ENCODE measurements around the gene NCOA6. TPM values are rescaled to one million over a fixed set of nuclear protein-coding genes. Genes with fewer than 3 reads are reported as not detected.
A peak's percentile ranks its signal among the peaks of the same experiment; 100 is the strongest.

NCOA6 gene
- polyA plus RNA-seq, 1 of the 3 experiments (the other 2 are of a cell fraction), result 14.5 TPM

DNA sequence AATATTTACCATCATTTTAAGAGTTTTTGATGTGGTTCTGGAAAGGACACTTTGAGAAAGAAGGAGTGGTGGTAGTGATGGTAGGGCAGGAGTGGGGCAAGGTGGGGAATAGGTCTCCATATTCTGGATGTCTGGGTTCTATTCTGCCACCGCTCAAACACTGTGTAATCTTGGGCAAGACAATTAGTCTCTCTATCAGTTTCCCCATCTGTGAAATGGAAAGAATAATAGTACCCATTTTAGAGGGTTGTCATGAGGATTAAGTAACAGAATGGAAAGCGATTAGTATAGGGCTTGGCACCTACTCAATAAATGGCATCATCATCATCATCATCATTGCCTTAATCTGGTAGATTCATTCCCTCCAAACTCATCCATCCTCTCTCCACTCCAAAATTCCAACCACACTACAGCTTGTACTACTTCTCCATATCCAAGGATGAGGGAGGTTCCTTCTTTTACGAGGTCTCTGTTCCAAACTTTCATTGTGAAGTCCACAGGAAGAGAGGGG is 48.2 kb upstream of the NCOA6 start:
- Histone ChIP-seq H3K27ac (ENCODE audit: low read depth in 2 of 2, low read length in 1 of 2) (no peak overlapping the region), H3K9ac (no peak overlapping the region), H3K4me2 (peak overlapping the region; percentile 88), H2AFZ (ENCODE audit: low read depth) (peak overlapping the region; percentile 95; the same call in 1 of the 2 replicates), H3K4me1 (ENCODE audit: control insufficient read depth in 1 of 2, insufficient read depth in 2 of 2, low read depth in 1 of 2, low read length in 1 of 2) (peaks cover 0 to 25% of the 10 kb centered on the region in 2 experiments; a peak in 2 of 4 replicates), H3K79me2 (ENCODE audit: insufficient read depth) (peaks cover 9% of the 10 kb centered on the region; the same call in 1 of the 2 replicates), H3K36me3 (replicated peaks in 1 of 2; ENCODE audit: control insufficient read depth in 1 of 2, insufficient read depth in 2 of 2, low read length in 1 of 2) (no peaks in the 10 kb centered on the region), H3K27me3 (ENCODE audit: insufficient read depth) (no peaks in the 10 kb centered on the region), H3K4me3 (ENCODE audit: low read depth in 2 of 2, low read length in 1 of 2) (no peak overlapping the region; a peak in 1 of 4 replicates), H3K9me2 (no peaks in the 10 kb centered on the region), H3F3A (replicated peaks; ENCODE audit: insufficient read depth) (peaks cover 7% of the 10 kb centered on the region), H3K9me3 (no peaks in the 10 kb centered on the region), H4K20me1 (ENCODE audit: insufficient read depth) (no peaks in the 10 kb centered on the region)
- WGBS (ENCODE audit: low lambda C conversion rate), result 58% methylated on average over 3 of the region's 3 CpGs
- DNase-seq, result no peak
- POLR2A ChIA-PET, result interaction anchor here (0.9 to 1.1 kb wide), 2 partner anchors 82 kb away, joined by 4 to 8 read pairs; partner anchors contain the start of genes GSS and MYH7B
- TF ChIP-seq, protein P1, sequence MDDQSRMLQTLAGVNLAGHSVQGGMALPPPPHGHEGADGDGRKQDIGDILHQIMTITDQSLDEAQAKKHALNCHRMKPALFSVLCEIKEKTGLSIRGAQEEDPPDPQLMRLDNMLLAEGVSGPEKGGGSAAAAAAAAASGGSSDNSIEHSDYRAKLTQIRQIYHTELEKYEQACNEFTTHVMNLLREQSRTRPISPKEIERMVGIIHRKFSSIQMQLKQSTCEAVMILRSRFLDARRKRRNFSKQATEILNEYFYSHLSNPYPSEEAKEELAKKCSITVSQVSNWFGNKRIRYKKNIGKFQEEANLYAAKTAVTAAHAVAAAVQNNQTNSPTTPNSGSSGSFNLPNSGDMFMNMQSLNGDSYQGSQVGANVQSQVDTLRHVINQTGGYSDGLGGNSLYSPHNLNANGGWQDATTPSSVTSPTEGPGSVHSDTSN (IDR thresholded peaks at IDR 0.05), result no peak
- TF ChIP-seq MXI1 (IDR thresholded peaks at IDR 0.05; ENCODE audit: low read depth, low read length) (no peak), RCOR1 (IDR thresholded peaks at IDR 0.05; ENCODE audit: low read length) (no peak), NFIC (IDR thresholded peaks at IDR 0.05; ENCODE audit: borderline replicate concordance) (no peak)
- TF ChIP-seq, protein P2, sequence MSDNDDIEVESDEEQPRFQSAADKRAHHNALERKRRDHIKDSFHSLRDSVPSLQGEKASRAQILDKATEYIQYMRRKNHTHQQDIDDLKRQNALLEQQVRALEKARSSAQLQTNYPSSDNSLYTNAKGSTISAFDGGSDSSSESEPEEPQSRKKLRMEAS (IDR thresholded peaks at IDR 0.05; ENCODE audit: low read depth), result no peak
- CTCF ChIA-PET, result interaction anchor here (0.5 to 6.1 kb wide), 43 partner anchors 8 to 334 kb away, joined by 3 to 61 read pairs (median 4); partner anchors contain the start of genes EDEM2, GSS and MYH7B

DNA sequence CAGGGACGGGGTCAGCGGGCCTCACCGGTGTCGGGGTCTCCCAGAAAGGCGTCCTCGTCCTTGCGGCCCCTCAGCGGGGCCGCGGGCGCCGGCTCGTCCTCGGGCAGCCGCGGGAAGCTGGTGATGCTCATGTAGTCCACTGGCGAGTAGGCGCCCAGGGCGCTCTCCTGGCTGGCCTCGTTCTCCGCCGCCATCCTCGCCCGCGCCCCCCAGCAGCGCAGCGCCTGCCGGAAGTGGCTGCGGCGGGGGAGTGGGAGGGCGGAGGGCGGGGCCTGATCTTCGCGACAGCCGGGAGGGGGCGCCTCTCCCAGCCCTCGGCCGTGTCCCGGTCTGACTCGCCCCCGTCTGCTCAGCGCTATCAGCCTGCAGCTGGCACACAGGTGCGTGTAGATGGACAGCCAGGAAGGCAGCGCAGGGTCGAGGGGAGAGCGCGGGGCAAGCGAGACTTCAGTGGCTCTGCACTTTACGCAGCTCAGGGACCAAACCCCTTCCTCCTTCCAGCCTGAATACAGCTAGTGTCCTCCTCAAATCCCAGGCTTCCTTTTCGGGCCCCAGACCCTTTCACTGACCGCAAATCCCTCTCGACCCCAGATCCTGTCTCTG is 47.3 kb upstream of the NCOA6 start, which contains the start of gene GGT7:
Gene GGT7 (minus strand): TSS at position 235 of the 603 bp plus-strand sequence. CDS start 41 bp downstream, at position 194.
- ChIA-PET CTCF (interaction anchor here (0.6 to 6.1 kb wide), 27 partner anchors 9 to 397 kb away, joined by 3 to 61 read pairs (median 4); partner anchors contain the start of genes GSS and MYH7B), POLR2A (interaction anchor here (1.1 kb wide), 1 partner anchor 83 kb away, joined by 8 read pairs; the partner anchor contains the start of genes GSS and MYH7B)
- peaks cover 9% of the 10 kb centered on the region; the same call in 1 of the 2 replicates for H3K79me2 ChIP-seq (ENCODE audit: insufficient read depth)
- no peak for TF ChIP-seq EP300 (IDR thresholded peaks at IDR 0.05; ENCODE audit: borderline replicate concordance in 1 of 2, low read depth in 1 of 2, low read length in 1 of 2)
- TF ChIP-seq, protein P3, sequence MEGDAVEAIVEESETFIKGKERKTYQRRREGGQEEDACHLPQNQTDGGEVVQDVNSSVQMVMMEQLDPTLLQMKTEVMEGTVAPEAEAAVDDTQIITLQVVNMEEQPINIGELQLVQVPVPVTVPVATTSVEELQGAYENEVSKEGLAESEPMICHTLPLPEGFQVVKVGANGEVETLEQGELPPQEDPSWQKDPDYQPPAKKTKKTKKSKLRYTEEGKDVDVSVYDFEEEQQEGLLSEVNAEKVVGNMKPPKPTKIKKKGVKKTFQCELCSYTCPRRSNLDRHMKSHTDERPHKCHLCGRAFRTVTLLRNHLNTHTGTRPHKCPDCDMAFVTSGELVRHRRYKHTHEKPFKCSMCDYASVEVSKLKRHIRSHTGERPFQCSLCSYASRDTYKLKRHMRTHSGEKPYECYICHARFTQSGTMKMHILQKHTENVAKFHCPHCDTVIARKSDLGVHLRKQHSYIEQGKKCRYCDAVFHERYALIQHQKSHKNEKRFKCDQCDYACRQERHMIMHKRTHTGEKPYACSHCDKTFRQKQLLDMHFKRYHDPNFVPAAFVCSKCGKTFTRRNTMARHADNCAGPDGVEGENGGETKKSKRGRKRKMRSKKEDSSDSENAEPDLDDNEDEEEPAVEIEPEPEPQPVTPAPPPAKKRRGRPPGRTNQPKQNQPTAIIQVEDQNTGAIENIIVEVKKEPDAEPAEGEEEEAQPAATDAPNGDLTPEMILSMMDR (IDR thresholded peaks at IDR 0.05), result peak; percentile 68
- TF ChIP-seq, protein P2 (IDR thresholded peaks at IDR 0.05; ENCODE audit: low read depth), result peak; percentile 75
- no peak; the same call in 1 of the 2 replicates for TF ChIP-seq NFIC (IDR thresholded peaks at IDR 0.05; ENCODE audit: borderline replicate concordance)
- no peak for TF ChIP-seq EZH2phosphoT487 (IDR thresholded peaks at IDR 0.05; ENCODE audit: borderline replicate concordance, low read depth)
- peak; percentile 58 for TF ChIP-seq GABPA (IDR thresholded peaks at IDR 0.05; ENCODE audit: low read depth)
- TF ChIP-seq, protein P1 (IDR thresholded peaks at IDR 0.05), result 0 out of 2 replicates have a peak, but pooled peaks have one; percentile 3
- TF ChIP-seq, protein P4, sequence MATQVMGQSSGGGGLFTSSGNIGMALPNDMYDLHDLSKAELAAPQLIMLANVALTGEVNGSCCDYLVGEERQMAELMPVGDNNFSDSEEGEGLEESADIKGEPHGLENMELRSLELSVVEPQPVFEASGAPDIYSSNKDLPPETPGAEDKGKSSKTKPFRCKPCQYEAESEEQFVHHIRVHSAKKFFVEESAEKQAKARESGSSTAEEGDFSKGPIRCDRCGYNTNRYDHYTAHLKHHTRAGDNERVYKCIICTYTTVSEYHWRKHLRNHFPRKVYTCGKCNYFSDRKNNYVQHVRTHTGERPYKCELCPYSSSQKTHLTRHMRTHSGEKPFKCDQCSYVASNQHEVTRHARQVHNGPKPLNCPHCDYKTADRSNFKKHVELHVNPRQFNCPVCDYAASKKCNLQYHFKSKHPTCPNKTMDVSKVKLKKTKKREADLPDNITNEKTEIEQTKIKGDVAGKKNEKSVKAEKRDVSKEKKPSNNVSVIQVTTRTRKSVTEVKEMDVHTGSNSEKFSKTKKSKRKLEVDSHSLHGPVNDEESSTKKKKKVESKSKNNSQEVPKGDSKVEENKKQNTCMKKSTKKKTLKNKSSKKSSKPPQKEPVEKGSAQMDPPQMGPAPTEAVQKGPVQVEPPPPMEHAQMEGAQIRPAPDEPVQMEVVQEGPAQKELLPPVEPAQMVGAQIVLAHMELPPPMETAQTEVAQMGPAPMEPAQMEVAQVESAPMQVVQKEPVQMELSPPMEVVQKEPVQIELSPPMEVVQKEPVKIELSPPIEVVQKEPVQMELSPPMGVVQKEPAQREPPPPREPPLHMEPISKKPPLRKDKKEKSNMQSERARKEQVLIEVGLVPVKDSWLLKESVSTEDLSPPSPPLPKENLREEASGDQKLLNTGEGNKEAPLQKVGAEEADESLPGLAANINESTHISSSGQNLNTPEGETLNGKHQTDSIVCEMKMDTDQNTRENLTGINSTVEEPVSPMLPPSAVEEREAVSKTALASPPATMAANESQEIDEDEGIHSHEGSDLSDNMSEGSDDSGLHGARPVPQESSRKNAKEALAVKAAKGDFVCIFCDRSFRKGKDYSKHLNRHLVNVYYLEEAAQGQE (IDR thresholded peaks at IDR 0.05; ENCODE audit: low read depth, low read length), result no peak
- TF ChIP-seq POLR2AphosphoS5 (IDR thresholded peaks at IDR 0.05; ENCODE audit: low read depth, low read length), result 0 out of 2 replicates have a peak, but pooled peaks have one; percentile 31
- no peak for TF ChIP-seq FOXM1 (IDR thresholded peaks at IDR 0.05; ENCODE audit: low read depth)
- TF ChIP-seq, protein P5, sequence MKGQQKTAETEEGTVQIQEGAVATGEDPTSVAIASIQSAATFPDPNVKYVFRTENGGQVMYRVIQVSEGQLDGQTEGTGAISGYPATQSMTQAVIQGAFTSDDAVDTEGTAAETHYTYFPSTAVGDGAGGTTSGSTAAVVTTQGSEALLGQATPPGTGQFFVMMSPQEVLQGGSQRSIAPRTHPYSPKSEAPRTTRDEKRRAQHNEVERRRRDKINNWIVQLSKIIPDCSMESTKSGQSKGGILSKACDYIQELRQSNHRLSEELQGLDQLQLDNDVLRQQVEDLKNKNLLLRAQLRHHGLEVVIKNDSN (IDR thresholded peaks at IDR 0.05; ENCODE audit: borderline replicate concordance, low read depth), result no peak

More for the DNA sequence above, 47.3 kb upstream of the NCOA6 start, which contains the start of gene GGT7:
- H2AFZ ChIP-seq (ENCODE audit: low read depth), result peak within 1 kb of the TSS; percentile 95
- no peaks in the 10 kb centered on the region for H3K36me3 ChIP-seq (replicated peaks in 1 of 2; ENCODE audit: control insufficient read depth in 1 of 2, insufficient read depth in 2 of 2, low read length in 1 of 2)
- H3F3A ChIP-seq (replicated peaks; ENCODE audit: insufficient read depth), result peaks cover 5% of the 10 kb centered on the region
- peak within 1 kb of the TSS; percentile 70 for H3K9ac ChIP-seq
- H3K4me1 ChIP-seq (ENCODE audit: control insufficient read depth in 1 of 2, insufficient read depth in 2 of 2, low read depth in 1 of 2, low read length in 1 of 2), result peaks cover 0 to 25% of the 10 kb centered on the region in 2 experiments; a peak in 2 of 4 replicates
- peak; percentile 94 for DNase-seq
- H4K20me1 ChIP-seq (ENCODE audit: insufficient read depth), result no peaks in the 10 kb centered on the region
- H3K9me2 ChIP-seq, result no peaks in the 10 kb centered on the region
- H3K27ac ChIP-seq (ENCODE audit: low read depth in 2 of 2, low read length in 1 of 2), result peak within 1 kb of the TSS in 1 of 2 experiments; percentile 58; a peak in 1 of 4 replicates
- H3K9me3 ChIP-seq, result no peaks in the 10 kb centered on the region
- no peaks in the 10 kb centered on the region for H3K27me3 ChIP-seq (ENCODE audit: insufficient read depth)
- peak within 1 kb of the TSS; percentile 72 to 74 for H3K4me3 ChIP-seq (ENCODE audit: low read depth in 2 of 2, low read length in 1 of 2)
- WGBS (ENCODE audit: low lambda C conversion rate), result 5% methylated on average over 19 of the region's 52 CpGs
- H3K4me2 ChIP-seq, result peak within 1 kb of the TSS; percentile 88
